Measurements from ENCODE around the gene GIN1.
"Not testable (repeated sequence)": the region's sequence is repeated elsewhere in the genome, so short reads cannot be mapped to it uniquely, and the experiment has no call there.

DNA sequence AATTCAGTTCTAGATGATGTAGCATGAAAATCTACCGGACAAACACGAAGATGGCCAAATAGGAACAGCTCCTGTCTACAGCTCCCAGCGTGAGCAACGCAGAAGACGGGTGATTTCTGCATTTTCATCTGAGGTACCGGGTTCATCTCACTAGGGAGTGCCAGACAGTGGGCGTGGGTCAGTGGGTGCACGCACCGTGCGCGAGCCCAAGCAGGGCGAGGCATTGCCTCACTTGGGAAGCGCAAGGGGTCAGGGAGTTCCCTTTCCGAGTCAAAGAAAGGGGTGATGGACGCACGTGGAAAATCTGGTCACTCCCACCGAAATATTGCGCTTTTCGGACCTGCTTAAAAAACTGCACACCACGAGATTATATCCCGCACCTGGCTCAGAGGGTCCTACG, 73.2 kb downstream of the GIN1 start:
- TF ChIP-seq CTCF (IDR thresholded peaks at IDR 0.05; ENCODE audit: insufficient read depth, low read depth, low read length); EZH2 (IDR thresholded peaks at IDR 0.05; ENCODE audit: insufficient read depth, low read length): not testable (repeated sequence)

All from astrocyte (in vitro differentiated cells and primary cell).